Loucy (cell line): ENCODE data around the gene AP5Z1.
"Not testable (repeated sequence)": the region's sequence is repeated elsewhere in the genome, so short reads cannot be mapped to it uniquely, and the experiment has no call there.

Experiments used
- H2AFZ ChIP-seq: fragments of 200-600 bp; sonication (generic); 2 replicates; pipeline ENCODE4 v1.6.0; 2016; ENCODE audit warnings: antibody characterized with exemption, mild to moderate bottlenecking, low read length, moderate library complexity
- H3F3A ChIP-seq: fragments of 200-600 bp; 2 replicates; pipeline ENCODE4 v1.6.0; 2016; ENCODE audit warnings: antibody characterized with exemption, low read depth, mild to moderate bottlenecking
- H3K27me3 ChIP-seq: fragments of 200-600 bp; sonication (generic); 2 replicates; pipeline ENCODE4 v1.6.1; 2014; ENCODE audit warnings: low read length, mild to moderate bottlenecking; ENCODE audit not compliant: insufficient read depth, poor library complexity, severe bottlenecking
- H3K36me3 ChIP-seq: fragments of 200-600 bp; sonication (generic); 2 replicates; pipeline ENCODE4 v1.6.1; 2016; ENCODE audit warnings: low read length; ENCODE audit not compliant: insufficient read depth
- H3K4me1 ChIP-seq: fragments of 200-600 bp; sonication (generic); 2 replicates; pipeline ENCODE4 v1.5.1; 2014; ENCODE audit warnings: low read length, mild to moderate bottlenecking; ENCODE audit not compliant: insufficient read depth, poor library complexity, severe bottlenecking
- H3K4me2 ChIP-seq: fragments of 200-600 bp; sonication (generic); 2 replicates; pipeline ENCODE4 v1.6.0; 2014; ENCODE audit warnings: antibody characterized with exemption, low read length, low read depth, mild to moderate bottlenecking; ENCODE audit not compliant: poor library complexity, severe bottlenecking
- H3K4me3 ChIP-seq: fragments of 200-600 bp; sonication (generic); 2 replicates; pipeline ENCODE4 v1.5.1; 2014; ENCODE audit warnings: low read length, mild to moderate bottlenecking, mixed read lengths; ENCODE audit not compliant: poor library complexity, severe bottlenecking
- H3K79me2 ChIP-seq: fragments of 200-600 bp; sonication (generic); 2 replicates; pipeline ENCODE4 v1.6.1; 2014; ENCODE audit warnings: low read length; ENCODE audit not compliant: insufficient read depth
- H3K9ac ChIP-seq: fragments of 200-600 bp; sonication (generic); 2 replicates; pipeline ENCODE4 v1.6.0; 2014; ENCODE audit warnings: mild to moderate bottlenecking, low read depth, low read length, moderate library complexity; ENCODE audit not compliant: poor library complexity, severe bottlenecking
- H3K9me2 ChIP-seq: fragments of 200-600 bp; sonication (generic); replicated peaks from 2 replicates; pipeline ENCODE4 v1.6.1; 2016; ENCODE audit warnings: low read depth, low read length, mixed read lengths
- H3K9me3 ChIP-seq: fragments of 200-600 bp; sonication (generic); 2 replicates; pipeline ENCODE4 v1.6.1; 2014; ENCODE audit warnings: mild to moderate bottlenecking, antibody characterized with exemption, low read length, low read depth; ENCODE audit not compliant: insufficient read depth
- H4K20me1 ChIP-seq: fragments of 200-600 bp; sonication (generic); 2 replicates; pipeline ENCODE4 v1.6.0; 2014; ENCODE audit warnings: antibody characterized with exemption, low read length, mild to moderate bottlenecking; ENCODE audit not compliant: insufficient read depth, poor library complexity, severe bottlenecking
- CTCF ChIP-seq: fragments of 200-600 bp; sonication (generic); conservative IDR thresholded peaks from 2 replicates; pipeline ENCODE4 v1.5.1; 2014; ENCODE audit warnings: mild to moderate bottlenecking, antibody characterized with exemption, low read length
- EZH2phosphoT487 ChIP-seq: fragments of 200-600 bp; IDR thresholded peaks from 2 replicates; pipeline ENCODE4 v1.6.1; 2018; ENCODE audit warnings: antibody characterized with exemption, mild to moderate bottlenecking, moderate library complexity, borderline replicate concordance

The AP5Z1 gene

GRCh38 chr7:4792537-4793126 is 17.2 kb downstream of the AP5Z1 start:
- no peak overlapping the region for H3K4me3 ChIP-seq
- no peak overlapping the region for H2AFZ ChIP-seq
- no peaks in the 10 kb centered on the region for H3K9me3 ChIP-seq
- H3K36me3 ChIP-seq = peaks cover 19% of the 10 kb centered on the region; the same call in 1 of the 2 replicates
- no peaks in the 10 kb centered on the region for H3K79me2 ChIP-seq
- no peaks in the 10 kb centered on the region for H3F3A ChIP-seq
- TF ChIP-seq EZH2phosphoT487 (no peak), CTCF (no peak)
- no peak overlapping the region for H3K4me2 ChIP-seq
- H3K4me1 ChIP-seq = no peaks in the 10 kb centered on the region
- H3K27me3 ChIP-seq = no peaks in the 10 kb centered on the region
- H3K9me2 ChIP-seq = no peaks in the 10 kb centered on the region
- H4K20me1 ChIP-seq = no peaks in the 10 kb centered on the region
- no peak overlapping the region for H3K9ac ChIP-seq

GRCh38 chr7:4793385-4793993 is 18.1 kb downstream of the AP5Z1 start:
- H3K79me2 ChIP-seq, H3K4me2 ChIP-seq, H3K27me3 ChIP-seq, H3K9me2 ChIP-seq, H3K4me1 ChIP-seq, H3F3A ChIP-seq, H2AFZ ChIP-seq, H3K9ac ChIP-seq, H4K20me1 ChIP-seq, H3K4me3 ChIP-seq, H3K9me3 ChIP-seq: not testable (repeated sequence)
- peaks cover 13% of the 10 kb centered on the region; the same call in 1 of the 2 replicates for H3K36me3 ChIP-seq

GRCh38 chr7:4794171-4794570 is 18.7 kb downstream of the AP5Z1 start:
- H3F3A ChIP-seq, H3K9me3 ChIP-seq, H2AFZ ChIP-seq, H3K4me1 ChIP-seq, H4K20me1 ChIP-seq, H3K79me2 ChIP-seq, H3K4me2 ChIP-seq, H3K27me3 ChIP-seq, H3K9ac ChIP-seq, H3K9me2 ChIP-seq, H3K4me3 ChIP-seq: not testable (repeated sequence)
- peaks cover 10% of the 10 kb centered on the region; the same call in 1 of the 2 replicates for H3K36me3 ChIP-seq

- Histone ChIP-seq H3K9me3 (no peaks in the 10 kb centered on the region), H4K20me1 (no peaks in the 10 kb centered on the region), H3K79me2 (no peaks in the 10 kb centered on the region), H3K4me3 (no peak overlapping the region), H3K4me2 (no peak overlapping the region), H3K9ac (no peak overlapping the region), H3K36me3 (peaks cover 10% of the 10 kb centered on the region; the same call in 1 of the 2 replicates), H3K4me1 (no peaks in the 10 kb centered on the region), H2AFZ (no peak overlapping the region), H3K27me3 (no peaks in the 10 kb centered on the region), H3K9me2 (no peaks in the 10 kb centered on the region), H3F3A (no peaks in the 10 kb centered on the region)
- TF ChIP-seq CTCF = no peak
- no peak for TF ChIP-seq EZH2phosphoT487
These were observed 19.3 kb downstream of the AP5Z1 start for GRCh38 chr7:4794591-4795350.
